Colonic mucosa (tissue), 4 donors: ENCODE data around the gene BTRC. TPM values are rescaled to one million over a fixed set of nuclear protein-coding genes. Genes with fewer than 3 reads are reported as not detected.

Source experiments
- DNase-seq: peaks from one replicate; pipeline ENCODE4 v3.0.0-alpha.2; 2020
- H3K27ac ChIP-seq: fragments of 200-600 bp; one replicate; pipeline ENCODE4 v1.8.0; 2021
- H3K27me3 ChIP-seq: fragments of 200-600 bp; one replicate; pipeline ENCODE4 v1.8.0; 2021
- H3K36me3 ChIP-seq: fragments of 200-600 bp; one replicate; pipeline ENCODE4 v1.8.0; 2021
- H3K4me1 ChIP-seq: fragments of 200-600 bp; one replicate; pipeline ENCODE4 v1.8.0; 2021; ENCODE audit warnings: mild to moderate bottlenecking
- H3K4me3 ChIP-seq: fragments of 200-600 bp; one replicate; pipeline ENCODE4 v1.8.0; 2021
- H3K9ac ChIP-seq, 2 donors: one replicate each; pipeline ENCODE4 v1.7.0; 2013; ENCODE audit warnings: control low read depth in 2 of 2, low read depth in 2 of 2, low read length in 2 of 2
- H3K9me3 ChIP-seq: fragments of 200-600 bp; one replicate; pipeline ENCODE4 v1.8.0; 2021
- intact Hi-C: fragments of 100-400 bp; cut with DNase I; formaldehyde crosslinking; loops from one replicate; pipeline ENCODE4 v1.14.1; 2022
- total RNA-seq, 2 donors: library from RNA; stranded (reverse); fragmentation: NEBNext Ultra II Directional in 1 of 2; extraction: Animal tissue kit (Norgen Biotek cat#: 25700) in 1 of 2; gene quantifications; one replicate each; pipeline ENCODE4 v1.2.1, GENCODE V29; 2021
- TF ChIP-seq, protein P1 (sequence below): fragments of 200-600 bp; IDR thresholded peaks from one replicate; pipeline ENCODE4 v1.8.0; 2022; ENCODE audit warnings: antibody characterized with exemption, mild to moderate bottlenecking
- donor health status: healthy.
- donor health status: DM: no; HTN: no; CAD: no.
- donor health status: DM: no; HTN: no; CAD: no.

BTRC gene
- total RNA-seq, 2 donors from 2014 or later: 9.9 to 10.5 TPM

DNA sequence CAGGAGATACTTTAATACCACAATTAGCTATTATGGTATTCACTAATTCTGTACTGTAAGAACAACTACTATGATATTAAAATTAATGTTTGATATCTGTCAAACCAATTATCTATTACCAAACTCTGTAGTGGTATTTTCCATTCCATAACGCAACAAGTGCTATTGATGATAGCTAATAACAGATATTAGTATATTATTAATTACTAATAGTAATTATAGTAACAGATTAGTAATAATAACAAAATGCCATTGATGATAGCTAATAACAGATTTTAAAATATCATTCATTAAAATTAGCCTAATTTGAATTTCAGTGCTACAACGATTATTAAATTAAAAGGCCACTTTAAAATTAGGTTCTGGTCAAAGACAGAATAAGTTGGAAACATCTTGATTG lies 93.5 kb downstream of the BTRC start:
- intact Hi-C loops: loop anchor here (10.0 kb wide), 2 partner anchors 117 to 143 kb away; no protein-coding TSS in a partner anchor
- no peak for DNase-seq
- Histone ChIP-seq H3K9ac (no peak overlapping the region), H3K9me3 (no peaks in the 10 kb centered on the region), H3K4me1 (no peaks in the 10 kb centered on the region), H3K27me3 (no peaks in the 10 kb centered on the region), H3K27ac (no peak overlapping the region), H3K36me3 (no peaks in the 10 kb centered on the region), H3K4me3 (no peak overlapping the region)
- TF ChIP-seq, protein P1, sequence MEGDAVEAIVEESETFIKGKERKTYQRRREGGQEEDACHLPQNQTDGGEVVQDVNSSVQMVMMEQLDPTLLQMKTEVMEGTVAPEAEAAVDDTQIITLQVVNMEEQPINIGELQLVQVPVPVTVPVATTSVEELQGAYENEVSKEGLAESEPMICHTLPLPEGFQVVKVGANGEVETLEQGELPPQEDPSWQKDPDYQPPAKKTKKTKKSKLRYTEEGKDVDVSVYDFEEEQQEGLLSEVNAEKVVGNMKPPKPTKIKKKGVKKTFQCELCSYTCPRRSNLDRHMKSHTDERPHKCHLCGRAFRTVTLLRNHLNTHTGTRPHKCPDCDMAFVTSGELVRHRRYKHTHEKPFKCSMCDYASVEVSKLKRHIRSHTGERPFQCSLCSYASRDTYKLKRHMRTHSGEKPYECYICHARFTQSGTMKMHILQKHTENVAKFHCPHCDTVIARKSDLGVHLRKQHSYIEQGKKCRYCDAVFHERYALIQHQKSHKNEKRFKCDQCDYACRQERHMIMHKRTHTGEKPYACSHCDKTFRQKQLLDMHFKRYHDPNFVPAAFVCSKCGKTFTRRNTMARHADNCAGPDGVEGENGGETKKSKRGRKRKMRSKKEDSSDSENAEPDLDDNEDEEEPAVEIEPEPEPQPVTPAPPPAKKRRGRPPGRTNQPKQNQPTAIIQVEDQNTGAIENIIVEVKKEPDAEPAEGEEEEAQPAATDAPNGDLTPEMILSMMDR: no peak

DNA sequence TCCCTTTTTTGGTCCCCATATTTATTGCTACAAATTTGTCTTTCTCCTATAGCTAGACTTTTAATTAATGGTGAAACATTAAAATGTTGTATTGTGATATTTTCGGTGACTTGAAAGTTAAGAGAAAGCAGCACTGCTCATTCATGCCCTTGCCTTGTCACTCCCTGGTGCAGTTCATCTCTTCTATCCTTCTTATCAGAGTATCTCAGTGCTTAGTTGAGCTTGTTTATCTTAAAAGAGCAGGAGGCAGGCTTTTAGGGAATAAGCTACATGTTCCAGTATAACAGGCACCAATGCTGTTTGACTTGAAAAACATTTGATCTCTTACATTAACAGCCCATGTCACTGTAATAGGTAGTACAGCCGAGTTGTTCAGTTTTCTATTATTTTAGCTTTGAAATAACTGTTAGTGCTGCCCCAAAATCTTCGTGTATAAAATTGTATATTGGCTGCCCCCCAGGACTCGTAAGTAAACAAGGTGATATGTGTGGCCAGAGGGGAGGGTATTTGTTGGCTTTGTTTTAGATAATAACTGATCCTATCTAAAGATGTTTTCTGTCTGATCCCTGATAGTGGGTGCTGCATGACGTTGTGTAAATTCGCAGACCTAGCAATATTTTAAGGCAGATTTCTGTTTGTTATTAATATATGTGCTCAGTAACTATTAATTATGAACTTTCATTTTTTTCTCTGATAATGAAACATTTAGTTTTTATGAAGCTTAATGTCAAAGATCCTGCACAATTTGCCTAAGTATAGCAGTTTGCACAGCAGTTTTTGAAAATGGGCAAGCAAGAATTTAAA lies 96.5 kb downstream of the BTRC start:
- no peak for DNase-seq

DNA sequence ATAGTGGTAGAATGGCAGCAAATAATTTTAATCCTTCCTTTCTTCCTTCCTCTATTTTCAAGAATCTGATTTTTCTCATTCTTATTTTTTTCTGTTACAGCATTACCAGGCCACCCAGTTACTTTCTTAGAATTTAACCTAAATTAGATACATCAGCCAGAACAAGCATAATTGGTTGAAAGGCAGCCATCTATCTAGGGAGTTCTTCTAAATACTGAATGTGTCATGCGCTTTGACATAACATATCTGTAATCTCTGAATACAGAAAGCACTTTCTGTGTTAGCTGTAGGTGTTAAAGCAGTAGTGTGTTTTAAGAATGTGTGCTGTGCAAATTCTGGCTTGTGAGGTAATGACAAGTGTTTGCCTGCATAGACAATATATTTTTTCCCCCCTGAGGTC lies 97.3 kb downstream of the BTRC start:
- intact Hi-C loops: no loop called here
- H3K36me3 ChIP-seq: no peaks in the 10 kb centered on the region
- no peak overlapping the region for H3K4me3 ChIP-seq
- no peak overlapping the region for H3K9ac ChIP-seq
- DNase-seq: no peak
- no peaks in the 10 kb centered on the region for H3K9me3 ChIP-seq
- H3K27ac ChIP-seq: no peak overlapping the region
- H3K4me1 ChIP-seq: no peaks in the 10 kb centered on the region
- H3K27me3 ChIP-seq: no peaks in the 10 kb centered on the region
- TF ChIP-seq, protein P1: no peak

More for the DNA sequence above, 96.5 kb downstream of the BTRC start:
- H3K4me3 ChIP-seq: no peak overlapping the region
- TF ChIP-seq, protein P1: no peak
- no peaks in the 10 kb centered on the region for H3K27me3 ChIP-seq
- no peak overlapping the region for H3K27ac ChIP-seq
- no peak overlapping the region for H3K9ac ChIP-seq
- H3K9me3 ChIP-seq: no peaks in the 10 kb centered on the region
- no peaks in the 10 kb centered on the region for H3K4me1 ChIP-seq
- H3K36me3 ChIP-seq: no peaks in the 10 kb centered on the region
- intact Hi-C loops: no loop called here

DNA sequence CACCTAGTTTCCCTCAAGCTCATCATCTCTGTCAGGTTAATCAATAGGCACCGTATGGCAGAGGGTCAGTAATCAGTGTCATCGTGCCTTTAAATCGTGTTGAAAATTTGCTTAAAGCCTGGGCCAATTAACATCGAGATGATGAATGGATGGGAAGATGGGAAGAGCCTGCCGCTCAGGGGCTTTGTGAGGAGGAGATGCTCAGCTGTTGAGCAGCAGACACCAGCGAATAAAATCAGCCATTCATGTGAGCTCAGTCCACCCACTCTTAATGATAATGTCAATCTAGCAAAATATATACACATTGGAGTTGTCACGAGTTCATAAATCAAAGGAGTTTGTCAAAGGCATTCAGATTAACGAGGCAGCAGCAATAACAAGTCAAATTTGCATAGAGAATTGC lies 97.7 kb downstream of the BTRC start:
- Histone ChIP-seq H3K4me3 (no peak overlapping the region), H3K27ac (no peak overlapping the region), H3K27me3 (no peaks in the 10 kb centered on the region), H3K36me3 (no peaks in the 10 kb centered on the region), H3K4me1 (no peaks in the 10 kb centered on the region), H3K9ac (no peak overlapping the region), H3K9me3 (no peaks in the 10 kb centered on the region)
- TF ChIP-seq, protein P1: no peak
- DNase-seq: no peak
- intact Hi-C loops: no loop called here

DNA sequence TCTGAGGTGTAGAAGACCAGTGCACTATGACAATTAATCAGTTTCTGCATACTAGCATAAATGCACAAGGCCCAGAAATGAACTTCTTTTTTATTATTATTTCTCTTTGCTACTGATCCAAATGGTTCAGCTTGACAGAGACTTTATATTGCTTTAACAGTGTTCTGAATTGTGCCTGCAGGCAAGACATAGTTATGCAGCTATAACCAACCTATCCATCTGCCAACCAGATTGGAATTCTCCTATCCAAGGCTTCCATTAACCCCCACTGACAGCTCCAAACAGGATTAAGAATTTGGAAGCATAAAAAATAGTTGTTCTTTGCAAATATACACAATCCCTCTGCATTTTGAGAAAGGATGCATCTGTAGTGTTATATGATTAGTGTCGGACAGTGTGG lies 98.2 kb downstream of the BTRC start:
- Histone ChIP-seq H3K9ac (no peak overlapping the region), H3K4me1 (no peaks in the 10 kb centered on the region), H3K4me3 (no peak overlapping the region), H3K9me3 (no peaks in the 10 kb centered on the region), H3K27me3 (no peaks in the 10 kb centered on the region), H3K36me3 (no peaks in the 10 kb centered on the region), H3K27ac (no peak overlapping the region)
- no peak for DNase-seq
- intact Hi-C loops: no loop called here
- TF ChIP-seq, protein P1: no peak
